GM12878 (cell line): ENCODE results near the gene SLC9A3.

Experiments used
- CTCF ChIP-seq, 3 experiments: IDR thresholded peaks in 2 of 3; conservative IDR thresholded peaks in 1 of 3; 2 replicates each; pipeline ENCODE4 v1.5.1; 2011; ENCODE audit warnings: low read depth in 3 of 3, low read length in 3 of 3, mild to moderate bottlenecking in 3 of 3, control low read depth in 2 of 3, moderate library complexity in 2 of 3, inconsistent platforms in 1 of 3, mixed read lengths in 1 of 3; ENCODE audit not compliant: control insufficient read depth in 2 of 3, insufficient read depth in 1 of 3; ENCODE audit errors: extremely low read depth in 1 of 3
- RCOR1 ChIP-seq: conservative IDR thresholded peaks from 2 replicates; pipeline ENCODE4 v1.6.1; 2012; ENCODE audit warnings: low read depth, low read length, improper control_type of control experiment
- SMC3 ChIP-seq: IDR thresholded peaks from 2 replicates; pipeline ENCODE4 v1.6.1; 2011; ENCODE audit warnings: low read length, improper control_type of control experiment, borderline replicate concordance

- TF ChIP-seq CTCF (IDR thresholded peaks at IDR 0.05 in 2 of 3, conservative IDR thresholded peaks at IDR 0.05 in 1 of 3; ENCODE audit: control insufficient read depth in 2 of 3, extremely low read depth in 1 of 3, insufficient read depth in 1 of 3, low read depth in 3 of 3, low read length in 3 of 3), result no peak
- no peak for TF ChIP-seq RCOR1
- no peak for TF ChIP-seq SMC3
Measured at GRCh38 chr5:494667-495255, 29.5 kb downstream of the SLC9A3 start.
